Activated naive CD4-positive, alpha-beta T cell treated with Interleukin-2 at 50 U/mL for 16 hours (primary cell): ENCODE results near the gene PATL1.
"Not testable (repeated sequence)": the region's sequence is repeated elsewhere in the genome, so short reads cannot be mapped to it uniquely, and the experiment has no call there.

Source experiments
- DNase-seq: peaks from one replicate; pipeline ENCODE4 v3.0.0-alpha.2; 2020

The PATL1 gene

GRCh38 chr11:59671471-59671870, 2.6 kb upstream of the PATL1 start:
- DNase-seq, result no peak

DNA sequence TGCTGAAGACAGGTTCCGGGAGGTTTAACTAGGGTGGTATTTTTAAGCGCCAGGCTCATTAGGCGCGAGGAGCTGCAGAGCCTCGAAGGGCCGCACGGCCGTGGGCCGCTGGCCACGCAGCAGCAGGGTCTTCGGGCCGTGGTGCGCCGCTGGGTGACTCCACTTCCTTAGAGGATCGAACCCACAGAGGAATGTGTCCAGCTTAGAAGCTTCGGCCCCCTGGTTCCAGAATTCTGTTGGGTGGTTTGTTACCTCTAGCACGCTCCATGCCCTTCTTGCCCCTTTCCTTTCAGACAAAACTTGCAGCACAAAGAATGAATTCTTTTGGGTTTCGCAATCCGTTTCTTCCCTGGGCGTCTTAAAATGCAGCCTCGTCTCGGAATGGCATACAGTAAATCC, 773 bp upstream of the PATL1 start:
- DNase-seq, result no peak

GRCh38 chr11:59668188-59668949, 468 bp downstream of the PATL1 start:
- DNase-seq, result peak; percentile 72

DNA sequence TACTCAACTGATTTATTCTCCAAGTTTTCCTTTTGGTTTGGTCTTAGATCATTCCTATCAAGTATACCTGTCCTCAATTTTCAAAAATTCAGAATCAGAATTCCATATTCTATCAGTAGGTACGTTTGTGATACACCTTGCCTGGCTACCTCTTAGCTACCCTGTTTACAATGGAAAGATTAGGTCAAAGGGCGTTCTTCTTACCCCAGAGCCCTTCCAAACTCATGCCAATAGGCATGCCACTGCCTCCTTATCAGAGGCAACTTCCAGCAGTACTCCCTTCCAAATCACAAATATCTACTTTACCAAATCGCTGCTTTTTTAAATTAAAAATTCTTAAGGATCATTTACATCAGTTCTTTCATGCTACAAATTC, 1.0 kb downstream of the PATL1 start:
- DNase-seq, result no peak

- no peak for DNase-seq
Observed at GRCh38 chr11:59666969-59667368, 1.9 kb downstream of the PATL1 start.

DNA sequence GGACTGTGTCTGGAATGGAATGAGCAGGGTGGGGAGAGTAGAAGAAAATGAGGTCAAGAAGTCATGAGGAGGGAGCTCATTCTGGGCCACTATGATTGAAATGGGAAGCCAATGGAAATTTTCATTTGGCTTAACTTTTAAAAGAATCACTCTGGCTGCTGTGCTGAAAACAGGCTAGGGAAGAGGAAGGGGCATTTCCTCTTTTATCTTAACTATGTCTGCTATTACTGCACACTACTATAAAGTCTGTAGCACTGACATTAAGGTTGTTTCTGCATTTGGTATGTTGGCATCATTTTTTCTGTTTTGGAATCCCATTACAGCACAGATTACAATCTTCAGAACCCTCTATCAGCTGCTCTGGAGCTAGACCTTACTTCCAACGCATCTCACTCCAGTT, 8.2 kb downstream of the PATL1 start:
- DNase-seq, result no peak

DNA sequence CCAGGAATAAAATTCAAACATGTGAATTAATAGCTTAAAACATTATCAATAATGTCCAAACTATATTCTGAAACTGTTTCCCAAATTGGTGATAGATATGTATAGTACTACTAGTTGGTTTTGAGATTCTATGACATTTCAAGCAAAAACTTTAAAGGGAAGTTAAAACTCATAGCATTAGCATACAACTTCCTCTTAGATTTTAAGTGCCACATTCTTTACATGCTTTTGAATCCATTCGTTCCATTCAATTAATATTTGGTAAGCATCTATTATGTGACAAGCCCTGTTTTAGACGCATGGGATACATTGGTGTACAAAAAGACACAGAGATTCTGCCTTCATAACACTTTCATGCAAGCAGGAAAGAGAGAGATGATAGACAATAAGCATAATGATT, 8.9 kb downstream of the PATL1 start:
- DNase-seq, result no peak

- DNase-seq, result no peak
Observed at GRCh38 chr11:59658036-59658435, 10.8 kb downstream of the PATL1 start.

GRCh38 chr11:59654893-59655292, 13.9 kb downstream of the PATL1 start:
- no peak for DNase-seq

DNA sequence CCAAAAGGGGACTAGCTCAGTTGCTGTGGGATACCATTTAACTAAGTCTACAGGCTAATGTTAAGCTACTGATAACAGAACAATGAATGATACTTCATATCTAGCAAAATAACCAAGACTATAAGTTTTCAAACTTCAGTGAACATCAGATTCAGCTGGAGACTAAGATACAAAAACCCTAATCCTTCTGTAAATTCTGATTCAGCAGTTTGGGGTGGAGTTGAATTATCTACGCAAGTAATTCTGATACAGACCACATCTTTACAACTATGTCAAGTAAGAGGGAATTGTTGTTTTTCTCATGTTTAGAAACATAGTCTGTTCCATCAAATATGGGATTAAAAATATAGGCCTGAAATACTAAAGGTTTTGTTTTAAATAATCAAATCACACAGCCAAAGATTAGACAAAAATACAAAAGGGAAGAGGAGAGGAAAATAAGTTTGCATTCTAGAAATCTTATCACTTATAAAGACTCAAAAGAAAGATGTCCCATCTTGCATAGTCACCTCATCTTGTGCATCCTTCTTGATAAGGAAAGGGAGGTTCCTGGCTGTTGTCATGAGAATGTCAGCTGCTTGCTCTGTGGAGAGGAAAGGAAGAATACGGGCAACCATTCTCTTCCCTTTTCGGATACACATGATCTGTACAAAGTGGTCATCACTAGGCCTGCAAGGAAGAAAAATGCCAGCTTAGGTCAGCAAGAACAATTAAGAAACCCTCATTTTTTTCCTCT, 21.4 kb downstream of the PATL1 start:
- no peak for DNase-seq

DNA sequence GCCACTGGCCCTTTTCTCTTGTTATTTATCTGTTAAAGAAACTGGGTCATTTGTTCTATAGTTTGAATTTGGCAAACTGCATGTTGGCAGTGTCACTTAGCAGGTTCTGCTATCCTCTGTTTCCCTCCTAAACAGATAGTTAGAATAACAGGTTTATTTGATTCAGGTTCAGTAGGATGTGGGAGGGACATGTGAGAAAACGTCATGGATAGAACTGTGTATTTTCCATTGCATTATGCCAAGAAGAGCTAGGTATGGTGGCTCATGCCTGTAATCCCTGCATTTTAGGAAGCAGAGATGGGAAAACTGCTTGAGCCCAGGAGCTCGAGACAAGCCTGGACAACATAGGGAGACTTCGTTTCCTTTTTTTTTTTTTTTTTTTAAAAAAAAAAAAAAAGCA, 24.3 kb downstream of the PATL1 start:
- DNase-seq, result no peak

DNA sequence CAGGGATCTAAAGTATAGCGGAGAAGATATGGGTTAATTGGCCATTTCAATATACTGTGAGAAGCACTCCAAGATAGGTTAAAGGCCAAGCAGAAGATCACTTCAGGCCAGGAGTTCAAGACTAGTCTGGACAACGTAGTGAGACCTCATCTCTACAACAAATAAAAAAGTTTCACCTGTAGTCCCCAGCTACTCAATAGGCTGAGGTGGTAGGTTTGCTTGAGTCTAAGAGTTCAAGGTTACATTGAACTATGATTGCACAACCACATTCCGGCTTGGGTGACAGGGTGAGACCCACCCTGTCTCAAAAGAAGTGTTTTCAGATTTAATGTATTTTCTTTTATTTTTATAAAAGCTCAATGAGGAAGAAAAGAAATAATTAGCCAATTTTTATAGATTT, 25.4 kb downstream of the PATL1 start:
- no peak for DNase-seq

DNA sequence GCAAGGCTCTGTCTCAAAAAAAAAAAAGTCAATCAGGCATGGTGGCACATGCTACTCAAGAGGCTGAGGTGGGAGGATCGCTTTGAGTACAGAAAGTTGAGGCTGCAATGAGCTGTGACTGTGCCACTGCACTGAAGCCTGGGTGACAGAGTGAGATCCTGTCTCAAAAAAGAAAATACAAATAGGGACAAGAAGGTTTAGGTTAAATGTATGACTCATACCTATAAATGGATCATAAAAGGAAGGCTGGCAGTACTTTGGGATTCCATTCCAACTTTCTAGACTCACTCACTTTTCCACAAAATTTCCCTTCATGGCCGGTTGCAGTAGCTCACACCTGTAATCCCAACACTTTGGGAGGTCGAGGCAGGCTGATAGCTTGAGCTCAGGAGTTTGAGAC, 27.7 kb downstream of the PATL1 start:
- no peak for DNase-seq

DNA sequence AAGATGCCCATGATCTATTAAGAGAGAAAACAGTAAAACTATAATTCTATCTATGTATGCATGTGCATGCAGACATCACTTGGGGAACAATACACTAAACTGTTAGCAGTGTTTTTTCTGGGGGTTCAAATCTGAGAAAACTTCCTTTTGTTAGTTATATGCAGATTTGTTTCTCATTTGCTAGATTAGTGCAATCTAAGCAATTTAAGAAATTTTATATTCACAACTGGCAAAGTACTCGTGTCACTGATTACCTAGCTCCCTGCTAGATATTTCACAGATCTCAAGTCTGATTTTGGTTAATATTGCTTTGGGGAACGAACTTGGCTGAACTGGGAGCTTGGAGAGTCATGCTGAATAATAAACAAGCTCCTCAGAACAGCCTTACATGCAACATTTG, 38.3 kb downstream of the PATL1 start:
- no peak for DNase-seq

DNA sequence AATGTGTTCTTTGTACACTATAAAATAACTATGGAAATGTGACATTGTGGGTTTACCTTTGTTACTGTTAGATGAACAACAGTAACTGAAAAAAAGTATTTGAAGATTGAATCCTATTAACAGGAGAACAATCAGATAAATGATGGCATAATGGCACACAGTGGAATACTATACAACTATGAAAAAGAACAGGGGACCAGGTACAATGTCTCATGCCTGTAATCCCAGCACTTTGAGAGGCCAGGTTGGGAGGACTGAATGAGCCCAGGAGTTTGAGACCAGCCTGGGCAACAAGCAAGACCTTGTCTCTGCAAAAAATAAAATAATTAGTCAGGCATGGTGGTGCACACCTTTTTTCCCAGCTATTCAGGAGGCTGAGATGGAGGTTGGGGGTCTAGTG, 38.8 kb downstream of the PATL1 start:
- no peak for DNase-seq

GRCh38 chr11:59626969-59627368, 41.9 kb downstream of the PATL1 start:
- DNase-seq, result not testable (repeated sequence)

DNA sequence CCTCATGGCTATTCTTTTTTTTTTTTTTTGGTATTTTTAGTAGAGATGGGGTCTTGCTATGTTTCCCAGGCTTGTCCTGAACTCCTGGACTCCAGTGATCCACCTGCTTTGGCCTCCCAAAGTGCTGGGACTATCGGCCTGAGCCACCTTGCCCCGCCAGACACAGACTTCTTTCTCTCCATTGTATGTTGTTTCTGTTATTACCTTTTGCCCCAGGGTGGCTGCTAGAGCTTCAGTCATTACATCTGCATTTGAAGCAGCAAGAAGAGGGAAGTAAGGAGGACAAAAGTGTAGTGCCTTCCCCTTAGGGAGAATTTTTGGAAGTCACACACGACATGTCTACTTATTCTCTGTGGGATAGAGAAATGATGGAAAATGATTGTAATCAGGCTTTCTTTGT, 43.1 kb downstream of the PATL1 start:
- DNase-seq, result no peak

DNA sequence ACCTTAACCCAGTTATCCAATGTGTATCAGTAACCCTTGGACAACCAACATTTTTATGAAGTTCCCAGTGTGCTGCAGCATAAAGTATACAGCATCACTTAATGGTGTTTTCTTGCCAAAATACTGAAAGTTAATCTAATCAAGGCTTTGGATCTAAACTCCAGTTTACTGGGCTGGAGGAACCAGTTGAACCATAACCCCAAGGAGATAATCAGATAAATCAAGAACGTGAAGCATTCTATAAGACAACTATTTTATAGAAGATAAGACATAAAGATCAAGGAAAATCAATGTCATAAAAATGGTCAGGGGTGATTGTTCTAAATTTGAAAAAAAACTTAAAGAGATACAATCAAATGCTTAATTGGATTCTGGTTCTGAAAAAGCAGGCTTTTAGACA, 51.0 kb downstream of the PATL1 start:
- DNase-seq, result no peak

DNA sequence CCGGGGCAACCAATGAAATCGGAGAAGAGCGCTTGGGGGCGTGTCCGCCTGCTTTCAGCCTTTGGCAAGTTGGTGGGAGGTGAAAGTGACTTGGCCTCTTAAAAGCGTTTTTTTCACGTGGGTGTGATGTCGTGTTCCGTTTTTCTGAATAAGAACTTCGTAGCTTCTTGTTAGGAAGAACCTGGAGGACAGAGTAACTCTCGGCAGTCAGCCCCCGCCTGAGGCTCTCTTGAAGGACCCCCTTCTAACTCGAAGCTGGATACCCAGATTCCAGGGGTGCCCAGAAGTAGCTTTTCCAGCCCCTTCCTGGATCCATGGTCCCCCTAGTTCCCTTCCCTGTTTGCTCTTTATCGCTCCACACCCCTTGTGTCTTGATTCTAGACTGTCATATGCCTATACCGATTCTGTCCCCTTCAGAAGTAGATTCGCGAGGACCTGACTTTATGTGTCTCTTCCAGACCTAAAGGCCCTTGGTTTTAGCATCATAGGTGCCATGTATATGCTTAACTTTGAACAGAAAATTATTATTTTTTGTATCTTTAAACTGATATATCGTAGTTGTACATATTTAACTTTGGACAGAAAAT, 52.3 kb downstream of the PATL1 start:
- no peak for DNase-seq

DNA sequence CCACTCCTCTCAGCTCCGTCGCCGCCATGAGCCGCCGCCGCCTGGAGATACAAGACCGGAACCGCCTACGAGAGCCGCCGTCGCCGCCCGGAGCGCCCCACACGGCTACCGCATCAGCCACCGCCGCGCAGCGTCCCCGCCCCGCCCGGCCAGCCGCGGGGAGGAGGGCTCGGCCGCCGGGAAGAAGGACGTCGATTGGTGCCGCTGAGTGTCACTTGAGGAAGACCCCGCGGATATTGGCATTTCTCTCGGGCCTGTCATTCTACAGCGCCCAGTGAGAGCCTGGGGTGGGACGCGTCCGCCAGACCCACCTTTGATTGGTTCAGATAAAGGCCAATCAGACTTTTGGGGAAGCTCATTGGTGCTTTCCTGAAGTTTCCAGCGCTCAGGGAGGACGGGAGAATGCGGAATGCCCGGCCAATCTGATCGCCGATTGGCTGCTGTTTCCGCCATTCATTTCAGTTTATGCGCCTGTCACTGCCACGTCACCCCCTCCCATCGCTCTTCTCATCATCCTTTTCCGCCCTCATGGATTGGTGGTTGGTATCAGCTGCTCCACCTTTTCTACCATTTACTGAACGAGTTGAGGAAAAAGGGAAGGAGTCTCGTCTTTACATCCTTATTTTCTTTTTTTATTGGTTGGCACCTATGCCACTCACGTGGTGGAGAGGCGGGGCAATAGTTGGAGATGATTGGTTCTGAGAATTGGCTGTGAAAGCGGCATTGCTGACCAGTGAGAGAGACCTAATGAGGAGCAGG, 53.0 kb downstream of the PATL1 start, which contains the start of gene OSBP:
Gene OSBP (minus strand): TSS at position 138 of the 759 bp plus-strand sequence. CDS start 110 bp downstream, at position 28.
- peak; percentile 98 for DNase-seq

- DNase-seq, result peak; percentile 66
Observed at GRCh38 chr11:59615120-59615636, 53.7 kb downstream of the PATL1 start.

DNA sequence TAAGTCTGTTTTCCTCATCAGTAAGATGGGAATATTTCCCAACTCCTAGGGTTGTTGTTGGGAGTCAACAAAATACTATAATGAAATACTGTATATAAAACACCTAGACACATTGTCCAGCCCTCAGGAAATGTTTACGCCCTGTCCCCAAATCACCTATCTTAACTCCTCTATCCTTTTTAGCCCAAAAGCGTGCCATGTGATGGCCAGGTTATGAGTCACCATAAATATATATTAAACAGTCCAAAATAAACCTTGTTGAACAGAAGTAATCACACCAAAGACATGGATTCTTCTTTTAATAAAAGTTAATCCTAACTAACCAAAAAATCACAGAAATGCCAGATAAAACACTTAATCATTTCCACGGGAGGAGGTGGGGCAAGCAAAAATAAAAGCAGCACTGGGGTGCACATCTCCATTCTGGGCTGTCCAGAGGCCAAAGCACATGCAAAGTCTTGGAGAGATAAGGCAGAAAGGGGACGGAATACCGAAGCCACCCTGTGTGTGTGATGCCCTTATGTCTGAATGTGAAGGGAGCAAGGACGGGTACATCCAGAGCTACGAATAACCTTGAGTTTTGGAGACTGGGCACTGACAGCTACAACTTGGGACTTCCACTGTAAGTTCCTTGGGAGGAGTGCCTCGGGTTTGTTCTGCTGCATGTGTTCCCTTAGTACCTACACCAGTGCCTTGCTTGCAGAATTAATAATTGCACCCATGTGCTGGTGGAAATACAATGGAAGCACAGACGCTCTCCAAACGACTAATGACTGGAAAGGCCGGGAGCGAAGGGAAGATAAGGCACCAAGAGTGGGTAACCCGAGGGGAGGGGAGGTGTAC, 54.3 kb downstream of the PATL1 start:
- no peak for DNase-seq
